Activated CD4-positive, CD25-positive, alpha-beta regulatory T cell (primary cell): Measurements from ENCODE around the gene ALDH16A1.

Experiments
- DNase-seq, 4 experiments: peaks; one replicate each; lab custom pipeline; 2025; lab: John Stamatoyannopoulos, UW

ALDH16A1 gene

DNA sequence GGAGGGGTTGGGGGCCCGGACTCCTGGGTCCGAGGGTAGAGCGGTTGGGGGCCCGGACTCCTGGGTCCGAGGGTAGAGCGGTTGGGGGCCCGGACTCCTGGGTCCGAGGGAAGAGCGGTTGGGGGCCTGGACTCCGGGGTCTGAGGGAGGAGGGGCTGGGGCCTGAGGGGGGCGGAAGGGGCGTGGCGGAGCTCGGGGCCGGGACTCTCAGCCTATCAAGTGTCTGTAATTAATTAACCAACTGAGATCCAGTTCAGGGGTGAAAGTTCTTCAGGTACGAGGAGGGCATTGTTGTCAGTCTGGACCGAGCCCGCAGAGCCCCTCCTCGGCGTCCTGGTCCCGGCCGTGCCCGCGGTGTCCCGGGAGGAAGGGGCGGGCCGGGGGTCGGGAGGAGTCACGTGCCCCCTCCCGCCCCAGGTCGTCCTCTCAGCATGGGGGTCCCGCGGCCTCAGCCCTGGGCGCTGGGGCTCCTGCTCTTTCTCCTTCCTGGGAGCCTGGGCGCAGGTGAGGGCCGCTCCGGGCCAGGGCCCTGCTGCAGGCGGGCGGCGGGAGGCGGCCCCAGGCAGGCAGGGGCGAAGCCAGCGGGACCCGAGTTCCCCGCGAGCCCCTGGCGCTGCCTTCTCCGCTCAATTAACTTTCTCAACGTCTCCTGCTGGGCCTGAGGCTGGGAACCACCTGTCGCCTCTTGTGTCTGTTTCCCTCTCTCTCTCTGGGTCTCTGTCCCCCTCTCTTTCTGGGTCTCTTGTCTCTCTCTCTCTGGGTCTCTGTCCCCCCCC, 60.1 kb downstream of the ALDH16A1 start:
- no peak for DNase-seq

DNA sequence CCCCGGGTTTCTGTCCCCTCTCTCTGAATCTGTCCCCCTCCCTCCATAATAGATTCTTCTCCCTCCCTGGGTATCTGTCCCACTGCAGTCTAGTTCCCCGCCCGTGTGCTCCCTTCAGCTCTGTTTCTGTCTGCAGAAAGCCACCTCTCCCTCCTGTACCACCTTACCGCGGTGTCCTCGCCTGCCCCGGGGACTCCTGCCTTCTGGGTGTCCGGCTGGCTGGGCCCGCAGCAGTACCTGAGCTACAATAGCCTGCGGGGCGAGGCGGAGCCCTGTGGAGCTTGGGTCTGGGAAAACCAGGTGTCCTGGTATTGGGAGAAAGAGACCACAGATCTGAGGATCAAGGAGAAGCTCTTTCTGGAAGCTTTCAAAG, 60.7 kb downstream of the ALDH16A1 start:
- no peak for DNase-seq

DNA sequence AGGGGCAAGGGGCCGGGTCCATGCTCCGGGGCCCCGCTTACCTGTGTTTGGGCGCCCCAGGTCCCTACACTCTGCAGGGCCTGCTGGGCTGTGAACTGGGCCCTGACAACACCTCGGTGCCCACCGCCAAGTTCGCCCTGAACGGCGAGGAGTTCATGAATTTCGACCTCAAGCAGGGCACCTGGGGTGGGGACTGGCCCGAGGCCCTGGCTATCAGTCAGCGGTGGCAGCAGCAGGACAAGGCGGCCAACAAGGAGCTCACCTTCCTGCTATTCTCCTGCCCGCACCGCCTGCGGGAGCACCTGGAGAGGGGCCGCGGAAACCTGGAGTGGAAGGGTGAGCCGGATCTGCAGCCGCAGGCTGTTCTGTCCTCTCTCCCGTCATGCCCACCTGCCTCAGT, 61.1 kb downstream of the ALDH16A1 start:
- no peak for DNase-seq

DNA sequence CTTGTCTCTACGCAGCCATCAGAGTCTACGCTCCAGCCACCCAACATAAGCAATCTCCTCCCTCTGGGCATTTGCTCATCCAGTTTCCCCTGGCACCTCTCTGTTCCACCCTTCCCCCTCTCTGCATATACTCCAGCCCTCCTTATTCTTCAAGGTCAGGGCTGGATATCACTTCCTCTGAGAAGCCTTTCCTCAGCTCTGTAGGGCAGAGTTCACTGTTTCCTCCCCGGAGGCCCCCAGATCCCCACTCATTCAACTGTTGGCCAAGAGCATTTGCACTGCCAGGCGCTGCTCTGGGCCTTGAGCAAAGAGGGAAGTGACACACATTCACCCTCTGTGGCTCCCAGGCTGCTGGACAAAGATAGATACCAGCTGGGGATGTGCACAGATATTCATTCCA, 62.7 kb downstream of the ALDH16A1 start:
- DNase-seq: no peak

DNA sequence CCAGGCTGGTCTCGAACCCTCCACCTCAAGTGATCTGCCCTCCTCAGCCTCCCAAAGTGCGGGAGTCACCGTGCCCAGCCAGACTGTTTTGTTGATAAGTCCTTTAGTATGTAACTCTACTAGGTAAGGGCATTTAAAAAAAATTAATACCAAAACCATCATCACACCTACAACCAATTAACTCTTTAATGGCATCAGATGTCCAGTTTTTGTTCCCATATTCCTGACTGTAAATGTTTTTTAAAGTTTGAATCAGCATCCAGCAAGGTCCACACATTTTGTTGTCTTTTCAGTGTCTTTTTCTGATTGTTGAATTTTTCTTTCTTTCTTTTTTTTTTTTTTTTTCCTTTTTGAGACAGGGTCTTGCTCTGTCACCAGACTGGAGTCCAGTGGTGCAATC, 65.0 kb downstream of the ALDH16A1 start:
- no peak for DNase-seq
